Fibroblast of skin of left biceps (primary cell): ENCODE measurements around the gene SH3RF2.
A peak's percentile ranks its signal among the peaks of the same experiment; 100 is the strongest.
"Not testable (repeated sequence)": the region's sequence is repeated elsewhere in the genome, so short reads cannot be mapped to it uniquely, and the experiment has no call there.

Experiments
- DNase-seq, 2 experiments: peaks; one replicate each; pipeline ENCODE4 v3.0.0-alpha.2; 2013; ENCODE audit warnings: low read depth in 2 of 2

Gene SH3RF2

DNA sequence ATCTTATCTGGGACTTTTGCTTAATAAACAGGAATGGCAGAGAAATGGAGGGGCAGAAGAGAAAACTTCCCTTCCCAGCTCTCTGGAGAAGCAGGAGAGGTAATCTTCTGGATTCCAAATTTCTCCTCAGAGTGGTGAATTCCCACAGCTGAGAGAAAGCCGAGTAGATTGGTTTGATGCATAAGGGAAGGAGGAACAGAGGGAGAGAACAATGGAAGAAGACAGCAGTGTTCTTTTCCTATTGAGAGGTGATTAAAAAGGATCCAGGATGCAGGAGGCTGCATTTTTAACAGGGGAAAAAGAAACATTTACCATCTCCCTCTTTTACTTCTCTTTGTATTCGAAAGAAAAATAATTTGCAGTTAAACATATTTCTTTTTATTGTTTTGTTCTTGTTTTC, 13.1 kb downstream of the SH3RF2 start:
- DNase-seq, result no peak

DNA sequence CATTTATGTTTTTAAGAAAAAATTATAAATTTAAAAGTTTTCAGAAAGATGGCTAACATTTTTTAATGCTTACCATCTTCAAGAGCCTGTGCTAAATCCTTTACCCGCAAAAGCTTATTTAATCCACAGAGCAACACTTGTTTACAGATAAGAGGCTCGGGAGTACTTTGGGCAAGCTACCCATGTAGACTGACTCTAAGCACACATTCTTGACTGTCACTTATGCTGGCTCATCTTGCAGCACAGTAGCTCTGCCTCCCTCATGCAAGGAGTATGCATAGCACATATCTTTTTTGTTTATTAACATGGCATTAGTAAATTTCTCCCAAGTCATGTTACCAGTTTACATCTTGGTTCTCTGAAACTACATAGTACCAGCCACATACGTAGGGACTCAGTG, 14.7 kb downstream of the SH3RF2 start:
- DNase-seq, result no peak

DNA sequence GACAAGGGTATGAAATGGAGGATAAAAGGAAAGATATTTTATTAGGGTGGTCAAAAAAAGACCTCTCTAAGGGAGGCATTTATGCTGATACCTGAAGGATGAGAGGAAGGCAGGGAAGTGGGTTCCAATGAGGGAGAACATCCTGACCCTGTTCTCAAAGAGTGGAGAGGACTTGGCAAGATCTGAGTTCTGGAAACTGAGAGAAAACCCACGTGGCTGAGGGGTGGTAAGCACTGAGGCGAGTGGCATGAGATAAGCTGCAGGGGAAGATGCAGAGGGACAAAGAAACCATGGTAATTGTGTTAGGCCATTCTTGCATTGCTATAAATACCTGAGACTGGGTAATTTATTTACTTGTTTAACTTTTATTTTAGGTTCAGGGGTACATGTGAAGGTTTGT, 16.8 kb downstream of the SH3RF2 start:
- DNase-seq, result no peak

DNA sequence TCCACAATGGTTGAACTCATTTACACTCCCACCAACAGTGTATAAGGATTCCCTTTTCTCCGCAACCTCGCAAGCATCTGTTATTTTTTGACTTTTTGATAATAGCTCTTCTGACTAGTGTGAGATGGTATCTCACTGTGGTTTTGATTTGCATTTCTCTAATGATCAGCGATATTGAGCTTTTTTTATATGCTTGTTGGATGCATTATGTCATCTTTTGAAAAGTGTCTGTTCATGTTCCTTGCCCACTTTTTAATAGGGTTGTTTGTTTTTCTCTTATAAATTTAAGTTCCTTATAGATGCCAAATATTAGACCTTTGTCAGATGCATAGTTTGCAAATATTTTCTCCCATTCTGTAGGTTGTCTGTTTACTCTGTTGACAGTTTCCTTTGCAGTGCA, 17.8 kb downstream of the SH3RF2 start:
- not testable (repeated sequence) for DNase-seq

DNA sequence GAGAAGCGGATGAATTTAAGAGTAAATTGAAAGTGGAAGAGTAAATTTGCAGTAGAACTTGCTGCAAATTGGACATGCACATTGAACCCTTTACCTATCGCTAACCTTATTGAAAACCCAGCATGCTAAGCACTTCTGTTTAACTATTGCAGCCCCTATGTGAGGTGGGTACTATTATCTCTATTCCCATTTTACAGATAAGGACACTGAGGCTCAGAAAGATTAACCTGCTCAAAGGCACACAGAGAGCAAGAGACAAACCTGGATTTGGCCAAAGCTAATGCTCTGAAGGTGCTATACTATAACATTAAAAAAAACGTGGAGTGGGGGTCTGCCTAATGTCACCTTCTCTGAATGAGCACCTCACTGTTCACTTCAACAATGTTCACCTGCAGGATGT, 21.0 kb downstream of the SH3RF2 start:
- no peak for DNase-seq

DNA sequence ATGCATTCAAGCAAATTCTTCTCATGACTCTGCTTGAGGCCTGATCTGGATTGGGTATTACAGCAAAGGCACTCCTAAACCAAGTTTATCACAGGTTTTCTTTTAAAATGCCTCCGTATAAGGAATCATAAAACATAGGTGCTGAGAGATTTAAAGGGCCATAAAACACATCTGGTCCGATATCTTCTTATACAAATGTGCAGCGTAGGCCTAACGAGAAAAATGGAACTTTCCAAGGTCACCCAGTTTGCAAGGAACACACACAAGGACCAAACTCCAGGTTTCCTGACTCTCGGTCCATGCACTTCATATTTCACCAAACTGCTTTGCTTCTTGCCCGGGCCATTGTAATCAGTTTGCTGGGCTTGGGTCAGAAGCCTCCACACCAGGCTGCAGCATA, 22.1 kb downstream of the SH3RF2 start:
- DNase-seq, result no peak

DNA sequence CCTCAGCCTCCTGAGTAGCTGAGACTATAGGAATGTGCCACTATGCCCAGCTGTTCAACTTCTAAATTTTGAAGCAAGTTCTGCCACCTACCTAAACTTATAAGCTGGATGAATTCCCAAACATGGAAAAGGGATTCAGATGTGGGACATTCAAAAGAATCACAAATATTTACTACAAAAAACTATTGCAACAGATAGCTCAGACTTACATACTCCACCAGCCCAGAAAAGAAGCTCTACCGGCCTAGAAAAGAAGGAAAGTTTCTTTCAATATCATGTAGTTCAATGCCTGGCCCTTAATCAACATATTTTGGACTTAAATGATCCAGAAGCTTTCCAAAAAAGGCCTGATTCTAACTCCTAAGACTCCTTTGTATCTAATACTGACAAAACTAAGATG, 23.8 kb downstream of the SH3RF2 start:
- DNase-seq, result no peak

DNA sequence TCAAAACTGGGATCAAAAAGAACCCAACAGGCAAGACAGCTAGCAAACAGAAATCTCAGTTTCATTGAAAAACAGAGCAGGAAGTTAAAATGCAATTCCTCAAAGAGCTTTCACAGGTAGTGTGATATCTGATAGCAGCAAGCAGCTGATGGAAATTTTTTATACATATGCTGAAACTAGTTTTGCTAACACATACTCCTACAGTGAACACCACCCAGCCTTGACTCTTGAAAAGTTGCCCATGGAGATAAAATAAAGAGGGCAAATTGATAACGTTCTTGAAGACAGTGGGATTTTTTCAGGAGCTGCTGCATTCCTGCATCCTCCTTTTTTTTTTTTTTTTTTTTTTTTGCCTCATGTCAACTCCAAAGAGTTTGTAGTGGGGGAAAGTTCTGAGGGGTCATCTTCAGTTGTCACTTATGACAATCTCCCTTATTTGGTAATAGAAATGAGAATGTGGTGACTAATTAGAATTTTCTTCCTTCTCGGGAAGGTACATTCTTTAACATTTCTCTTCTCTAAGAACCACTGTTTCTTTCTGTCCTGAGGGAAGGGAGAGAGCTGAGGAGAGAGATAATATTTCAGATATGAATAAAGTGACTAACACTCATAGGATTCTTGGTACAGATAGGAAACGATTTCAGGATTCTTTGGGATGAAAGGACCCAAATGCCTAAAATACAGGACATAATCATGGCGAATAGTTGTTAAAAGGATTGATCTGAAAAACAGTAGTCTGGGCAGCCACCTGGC, 24.6 kb downstream of the SH3RF2 start:
- no peak for DNase-seq

DNA sequence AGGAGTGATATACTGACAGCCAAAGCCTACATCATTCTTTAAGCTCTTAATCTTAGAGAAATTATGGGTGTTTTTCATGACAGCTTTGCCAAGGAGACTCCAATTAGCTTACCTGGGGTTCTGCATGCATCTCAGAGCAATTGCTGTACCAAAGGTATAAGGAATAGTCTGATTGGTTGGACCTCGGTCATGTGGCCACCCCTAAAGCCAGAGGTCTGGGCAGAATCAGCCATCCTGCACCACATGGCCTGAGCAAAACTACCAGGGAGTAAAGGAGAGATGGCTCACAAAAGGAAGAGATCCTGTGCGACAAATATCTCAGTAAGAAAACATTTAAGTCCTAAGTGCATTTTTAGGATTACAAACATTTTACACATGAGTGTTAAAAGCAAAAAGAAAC, 25.6 kb downstream of the SH3RF2 start:
- no peak for DNase-seq

DNA sequence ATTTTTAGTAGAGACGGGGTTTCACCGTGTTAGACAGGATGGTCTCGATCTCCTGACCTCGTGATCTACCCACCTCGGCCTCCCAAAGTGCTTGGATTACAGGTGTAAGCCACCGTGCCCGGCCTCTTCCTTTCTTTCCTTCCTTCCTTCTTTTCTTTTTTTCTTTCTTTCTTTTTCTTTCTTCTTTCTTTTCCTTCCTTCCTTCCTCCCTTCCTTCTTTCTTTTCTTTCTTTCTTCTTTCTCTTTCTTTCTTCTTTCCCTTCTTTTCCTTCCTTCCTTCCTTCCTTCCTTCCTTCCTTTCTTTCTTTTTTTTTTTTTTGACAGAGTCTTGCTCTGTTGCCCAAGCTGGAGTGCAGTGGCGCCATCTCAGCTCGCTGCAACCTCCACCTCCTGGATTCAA, 27.6 kb downstream of the SH3RF2 start:
- DNase-seq, result not testable (repeated sequence)

DNA sequence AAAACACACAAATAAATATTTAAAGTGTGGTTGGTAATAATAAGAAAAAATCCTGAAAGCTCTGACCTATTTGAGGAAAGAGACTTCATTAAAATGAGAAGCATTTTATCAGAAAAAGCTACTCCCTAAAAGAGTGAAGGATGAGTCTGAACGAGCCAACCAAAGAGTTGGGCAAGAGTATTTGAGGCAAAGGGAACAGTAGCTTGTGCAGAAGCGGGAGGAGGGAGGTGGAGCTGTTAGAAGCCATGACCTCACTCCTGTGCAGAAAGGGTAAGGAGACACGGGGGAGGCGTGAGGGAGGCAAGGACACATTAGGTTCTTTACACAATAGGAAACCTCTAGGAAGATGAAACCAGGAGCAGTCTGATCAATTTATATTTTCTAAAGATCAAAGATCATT, 29.4 kb downstream of the SH3RF2 start:
- no peak for DNase-seq

DNA sequence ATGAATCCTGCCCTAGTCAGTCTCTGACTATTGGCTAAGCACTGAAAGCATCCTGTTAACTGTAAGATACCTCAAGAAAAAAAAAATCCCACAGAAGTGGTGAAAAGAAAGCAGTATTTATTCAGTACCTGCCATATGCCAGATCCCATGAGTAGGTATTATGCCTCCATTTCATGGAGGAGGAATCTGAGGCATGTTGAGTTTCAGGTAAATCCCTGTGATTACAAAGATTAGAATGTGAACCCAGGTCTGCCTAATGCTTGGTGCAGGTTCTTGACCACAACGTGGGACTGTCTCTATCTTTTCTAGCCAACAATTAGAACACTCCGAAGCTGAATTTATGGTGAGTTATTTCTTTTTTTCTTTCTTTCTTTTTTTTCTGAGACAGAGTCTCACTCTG, 30.9 kb downstream of the SH3RF2 start:
- no peak for DNase-seq

DNA sequence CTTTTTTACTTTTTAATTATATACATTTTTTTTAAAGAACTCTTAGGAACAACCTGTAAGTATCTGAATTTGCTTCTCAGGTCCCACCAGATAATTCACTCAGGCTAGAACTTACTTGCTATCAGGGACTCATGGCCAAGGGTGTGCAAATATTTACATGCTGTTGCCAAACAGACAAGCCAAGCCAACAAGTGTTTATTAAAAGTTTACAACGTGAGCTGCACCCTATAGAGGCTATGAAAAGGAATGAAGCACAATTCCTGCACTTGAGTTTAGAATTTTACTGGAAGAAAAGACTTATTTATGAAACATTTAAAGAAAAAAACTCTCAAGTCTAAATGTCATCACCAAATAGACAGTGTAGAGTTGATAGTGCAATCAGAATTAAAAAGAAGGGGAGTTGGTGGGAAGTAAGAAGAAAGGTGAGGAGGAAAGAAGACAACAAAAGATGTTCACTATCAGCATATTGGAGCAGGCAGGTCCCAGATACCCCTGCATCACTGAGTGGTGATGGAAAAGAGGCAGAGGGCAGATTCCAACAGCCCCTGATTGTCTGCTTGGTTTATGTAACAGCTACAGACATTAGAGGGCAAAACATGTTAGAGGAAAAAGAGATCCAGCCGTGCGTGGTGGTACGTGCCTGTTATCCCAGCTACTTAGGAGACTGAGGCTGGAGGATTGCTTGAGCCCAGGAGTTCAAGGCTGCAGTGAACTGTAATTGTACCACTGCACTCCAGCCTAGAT, 32.8 kb downstream of the SH3RF2 start:
- no peak for DNase-seq

DNA sequence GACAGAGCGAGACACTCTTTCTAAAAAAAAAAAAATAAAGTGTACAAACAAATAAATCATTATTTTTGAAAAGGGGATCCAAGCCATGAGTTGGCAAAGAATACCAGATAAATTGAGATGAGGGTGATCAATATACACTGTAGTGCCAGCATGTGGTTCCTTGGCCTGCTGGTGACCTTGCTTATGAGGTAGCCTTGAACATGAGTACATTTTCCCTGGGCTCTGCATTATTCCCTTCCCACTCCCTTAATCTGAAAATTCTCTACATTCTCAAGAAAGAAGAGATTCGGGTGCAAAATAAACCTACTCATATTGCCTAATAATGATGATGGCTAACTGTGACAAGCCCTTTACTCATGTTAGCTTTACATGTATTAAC, 33.3 kb downstream of the SH3RF2 start:
- no peak for DNase-seq

DNA sequence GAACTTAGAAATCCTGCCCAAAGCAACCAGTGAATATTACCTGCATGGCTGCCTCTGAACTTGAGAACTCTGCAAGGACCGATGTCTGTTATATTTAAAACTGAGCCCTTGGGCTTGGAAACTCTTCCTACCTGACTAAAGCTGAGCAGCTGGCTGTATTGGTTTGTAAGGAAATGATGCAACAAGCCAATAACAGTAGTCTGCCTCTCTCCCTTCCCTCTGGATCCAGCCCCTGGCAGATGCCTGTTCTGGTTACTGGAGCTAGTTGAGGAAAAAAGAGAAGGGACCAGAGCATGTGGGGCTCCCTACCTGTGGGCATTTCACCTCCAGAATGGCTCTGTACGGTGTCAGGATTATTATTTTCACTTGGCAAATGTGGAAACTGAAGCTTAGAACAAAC, 34.7 kb downstream of the SH3RF2 start:
- no peak for DNase-seq

DNA sequence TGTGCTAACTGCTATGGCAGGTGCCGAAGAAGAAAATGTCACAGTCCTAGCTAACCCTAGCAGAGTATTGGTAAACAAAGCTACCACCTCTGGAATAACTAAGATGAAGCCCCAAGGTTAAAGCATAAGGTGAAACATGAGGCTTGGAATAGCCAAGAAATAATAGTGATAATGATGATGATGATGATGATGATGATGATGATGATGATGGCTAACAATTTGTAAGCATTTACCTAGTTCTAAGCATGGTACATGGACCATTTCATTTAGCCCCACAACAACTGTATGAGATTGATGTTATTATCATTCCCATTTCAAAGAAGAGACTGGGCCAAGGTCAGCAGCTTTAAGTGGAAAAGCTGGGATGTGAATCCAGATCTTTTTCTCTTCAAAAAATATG, 35.3 kb downstream of the SH3RF2 start:
- DNase-seq, result no peak

DNA sequence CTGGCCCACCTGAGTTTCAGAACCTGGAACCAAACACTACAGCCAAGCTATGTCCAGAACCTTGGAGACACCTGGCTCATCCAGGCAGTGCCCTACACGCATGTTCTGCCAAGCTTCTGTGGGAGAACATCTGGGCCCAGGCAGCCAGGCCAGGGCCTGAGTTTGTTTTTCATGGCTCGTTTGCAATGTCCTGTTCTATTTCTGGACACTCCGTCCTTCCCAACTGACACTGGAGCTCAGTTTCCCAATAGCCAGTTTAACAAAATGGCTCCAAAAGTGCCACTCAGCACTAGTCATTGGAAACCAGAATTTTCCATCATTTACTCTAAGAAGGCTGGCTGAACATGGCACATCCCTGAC, 38.6 kb downstream of the SH3RF2 start:
- DNase-seq, result no peak

DNA sequence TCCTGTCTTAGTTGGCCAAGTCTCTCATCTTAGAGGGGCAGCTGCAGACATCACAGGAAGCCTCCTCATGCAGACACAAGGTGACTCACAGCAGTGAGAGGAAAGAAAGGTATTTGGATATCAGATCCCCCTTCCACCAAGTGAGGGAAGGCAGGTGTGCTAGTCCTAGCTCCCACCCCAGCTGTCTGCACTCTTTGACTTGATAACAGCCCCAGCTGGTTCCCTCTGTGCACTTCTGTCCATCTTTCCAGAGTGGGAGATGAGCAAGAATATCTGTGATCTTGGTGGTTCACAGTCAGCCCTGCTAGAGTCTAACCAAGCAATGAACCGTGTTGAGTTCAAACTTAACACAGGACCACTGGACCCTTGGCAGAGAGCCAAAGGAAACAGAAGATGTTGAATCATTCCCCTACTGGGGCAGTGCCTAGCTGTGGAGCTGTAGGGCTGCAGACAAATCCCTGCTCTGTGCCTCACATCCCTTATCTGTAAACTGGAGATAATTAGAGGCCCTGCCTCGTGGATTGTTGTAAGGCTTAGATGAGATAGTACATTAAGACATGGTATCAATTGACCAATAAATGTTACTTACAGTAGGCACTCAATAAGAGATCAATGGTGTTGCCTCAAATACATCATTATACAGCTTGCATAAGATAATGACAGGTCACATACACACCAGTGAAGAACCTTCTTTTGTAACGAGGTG, 39.1 kb downstream of the SH3RF2 start:
- DNase-seq, result peak; percentile 37 to 40

DNA sequence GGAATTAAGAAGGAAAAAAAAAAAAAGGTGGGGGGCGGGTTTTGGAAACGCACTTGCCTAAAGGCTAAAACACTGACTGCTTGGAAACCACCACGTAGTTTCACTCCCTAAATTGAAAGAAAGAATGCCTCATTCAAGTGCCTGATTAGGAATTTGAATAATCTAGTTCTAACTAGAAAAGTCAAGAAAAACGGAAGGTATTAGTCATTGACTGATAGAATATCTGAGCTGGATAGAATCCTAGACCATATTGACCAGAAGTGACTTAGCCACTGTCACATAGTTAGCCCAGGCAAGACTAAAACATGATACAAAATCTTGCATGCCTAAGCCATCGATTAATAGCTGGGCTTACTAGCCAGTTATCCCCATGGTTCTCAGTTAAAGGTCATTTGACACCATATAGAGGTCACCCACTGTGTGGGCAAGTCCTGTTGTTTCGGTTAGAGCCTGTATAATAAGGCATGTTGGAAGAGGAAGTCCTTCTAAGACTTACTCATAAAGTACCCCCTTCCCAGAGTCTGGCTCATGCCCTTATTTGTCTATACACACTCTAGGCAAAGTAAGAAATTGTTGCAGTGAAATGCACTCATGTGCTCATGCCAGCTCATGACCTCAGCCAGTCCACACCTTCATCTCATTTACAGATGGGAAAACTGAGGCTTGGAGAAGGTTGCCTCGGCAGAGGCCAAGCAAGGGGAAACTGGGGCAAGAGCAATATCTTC, 40.2 kb downstream of the SH3RF2 start:
- no peak for DNase-seq

DNA sequence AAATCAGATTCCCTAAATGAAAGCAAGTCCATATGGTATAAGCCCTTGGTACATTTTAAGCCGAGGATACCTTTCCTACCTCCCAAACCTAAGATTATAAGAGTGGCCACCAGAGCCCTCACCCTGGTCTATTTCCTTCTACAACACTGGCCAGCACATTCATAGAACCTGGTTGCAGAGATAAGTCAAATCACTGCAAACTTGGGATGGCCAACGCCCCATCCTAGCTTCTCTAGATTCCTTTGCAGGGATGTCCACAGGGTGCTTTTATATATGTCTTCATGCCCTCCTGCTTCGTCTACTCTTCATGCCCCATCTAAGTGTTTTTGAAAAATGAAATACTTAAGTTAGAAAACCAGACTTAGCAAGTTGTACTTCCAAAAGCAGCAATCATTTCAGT, 41.8 kb downstream of the SH3RF2 start:
- no peak for DNase-seq

DNA sequence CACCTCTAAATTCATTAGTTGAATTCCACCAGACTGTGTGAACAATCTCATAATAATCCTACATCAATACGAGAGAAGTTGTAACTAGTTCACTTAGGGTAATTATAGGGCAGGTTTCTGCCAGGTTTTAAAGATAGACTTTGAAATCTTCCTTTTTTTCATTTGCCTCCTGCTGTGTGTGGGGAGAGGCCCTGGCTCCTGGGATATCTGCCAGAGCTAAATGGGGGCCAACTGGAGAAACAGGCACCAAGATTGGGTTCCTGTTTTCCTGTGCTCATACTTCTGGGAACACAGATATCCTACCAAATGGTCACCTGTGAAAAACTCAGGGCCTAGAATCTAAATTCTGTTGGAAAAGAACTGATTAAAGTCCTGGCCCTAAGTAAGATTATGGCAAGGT, 42.3 kb downstream of the SH3RF2 start:
- DNase-seq, result no peak
